Immature natural killer cell (primary cell): ENCODE results near the gene PLA2G6. TPM values are rescaled to one million over a fixed set of nuclear protein-coding genes. Genes with fewer than 3 reads are reported as not detected.
"Not testable (repeated sequence)": the region's sequence is repeated elsewhere in the genome, so short reads cannot be mapped to it uniquely, and the experiment has no call there.

Experiments used
- DNase-seq, 3 donors: peaks; one replicate each; pipeline ENCODE4 v3.0.0; 2022; ENCODE audit warnings: mixed read lengths in 1 of 3
- H3K27ac Mint-ChIP-seq, 6 donors: one replicate each; pipeline ENCODE4 v1.8.0; 2020; ENCODE audit warnings: mixed read lengths in 6 of 6, mild to moderate bottlenecking in 5 of 6, inconsistent platforms in 4 of 6, moderate library complexity in 3 of 6
- H3K27me3 Mint-ChIP-seq, 3 donors: one replicate each; pipeline ENCODE4 v1.8.0; 2020 to 2021; ENCODE audit warnings: low read depth in 3 of 3, mild to moderate bottlenecking in 3 of 3, mixed read lengths in 3 of 3, moderate library complexity in 3 of 3, inconsistent platforms in 1 of 3
- H3K36me3 Mint-ChIP-seq, 3 donors: one replicate each; pipeline ENCODE4 v1.8.0; 2020; ENCODE audit warnings: mixed read lengths in 3 of 3, inconsistent platforms in 2 of 3, mild to moderate bottlenecking in 2 of 3
- H3K4me1 Mint-ChIP-seq, 2 donors: one replicate each; pipeline ENCODE4 v1.8.0; 2020; ENCODE audit warnings: inconsistent platforms in 2 of 2, mild to moderate bottlenecking in 2 of 2, mixed read lengths in 2 of 2, moderate library complexity in 1 of 2
- H3K4me3 Mint-ChIP-seq, 5 donors: one replicate each; pipeline ENCODE4 v1.8.0; 2020; ENCODE audit warnings: mild to moderate bottlenecking in 5 of 5, mixed read lengths in 5 of 5, inconsistent platforms in 3 of 5, moderate library complexity in 3 of 5
- H3K9me3 Mint-ChIP-seq, 6 donors: one replicate each; pipeline ENCODE4 v1.8.0; 2020; ENCODE audit warnings: mild to moderate bottlenecking in 6 of 6, mixed read lengths in 6 of 6, inconsistent platforms in 4 of 6, moderate library complexity in 3 of 6
- polyA plus RNA-seq, 3 donors: library from polyadenylated mRNA; unstranded; fragments of 300-500 nt; fragmentation: Illumina TruSeq; gene quantifications; one replicate each; pipeline ENCODE4 v1.2.3, GENCODE V29; 2021

PLA2G6 gene
- polyA plus RNA-seq, 3 donors from 2014 or later: 3.3 to 11.4 (median 4.2) TPM

GRCh38 chr22:38125038-38125610 is 56.5 kb downstream of the PLA2G6 start:
- H3K9me3 Mint-ChIP-seq: no peaks in the 10 kb centered on the region
- H3K27ac Mint-ChIP-seq: no peak overlapping the region

GRCh38 chr22:38124236-38124974 is 57.2 kb downstream of the PLA2G6 start:
- Mint-ChIP-seq H3K4me3 (no peak overlapping the region), H3K27me3 (peaks cover 0 to 2% (median 0%) of the 10 kb centered on the region in 3 donors), H3K4me1 (peaks cover 0 to 3% of the 10 kb centered on the region in 2 donors), H3K27ac (peak overlapping the region in 3 of 6 donors; percentile 7 to 50 (median 21)), H3K9me3 (no peaks in the 10 kb centered on the region), H3K36me3 (peaks cover 0 to 17% (median 5%) of the 10 kb centered on the region in 3 donors)
- DNase-seq: no peak

More at GRCh38 chr22:38125038-38125610, 56.5 kb downstream of the PLA2G6 start:
- Mint-ChIP-seq H3K36me3 (peaks cover 0 to 14% (median 3%) of the 10 kb centered on the region in 3 donors), H3K4me1 (peaks cover 0 to 3% of the 10 kb centered on the region in 2 donors), H3K4me3 (no peak overlapping the region), H3K27me3 (peaks cover 0 to 2% (median 0%) of the 10 kb centered on the region in 3 donors)
- no peak for DNase-seq

GRCh38 chr22:38122616-38123015 is 59.0 kb downstream of the PLA2G6 start:
- peaks cover 6 to 25% (median 8%) of the 10 kb centered on the region in 3 donors for H3K36me3 Mint-ChIP-seq
- H3K4me3 Mint-ChIP-seq: no peak overlapping the region
- H3K27me3 Mint-ChIP-seq: peaks cover 0 to 2% (median 0%) of the 10 kb centered on the region in 3 donors
- peaks cover 0 to 3% of the 10 kb centered on the region in 2 donors for H3K4me1 Mint-ChIP-seq
- DNase-seq: no peak
- no peaks in the 10 kb centered on the region for H3K9me3 Mint-ChIP-seq
- H3K27ac Mint-ChIP-seq: no peak overlapping the region

- Mint-ChIP-seq H3K4me3 (no peak overlapping the region), H3K27me3 (peaks cover 0 to 2% (median 0%) of the 10 kb centered on the region in 3 donors), H3K9me3 (no peaks in the 10 kb centered on the region), H3K36me3 (peaks cover 6 to 17% (median 8%) of the 10 kb centered on the region in 3 donors), H3K4me1 (peaks cover 0 to 3% of the 10 kb centered on the region in 2 donors), H3K27ac (no peak overlapping the region)
- DNase-seq: no peak
Measured at GRCh38 chr22:38120359-38121110, 61.1 kb downstream of the PLA2G6 start.

- DNase-seq, H3K27ac Mint-ChIP-seq, H3K9me3 Mint-ChIP-seq, H3K4me1 Mint-ChIP-seq, H3K27me3 Mint-ChIP-seq, H3K4me3 Mint-ChIP-seq: not testable (repeated sequence)
- peaks cover 9 to 25% (median 10%) of the 10 kb centered on the region in 3 donors for H3K36me3 Mint-ChIP-seq
Measured at GRCh38 chr22:38118747-38119146, 62.9 kb downstream of the PLA2G6 start.

- no peak for DNase-seq
- H3K27me3 Mint-ChIP-seq: peaks cover 2 to 5% (median 2%) of the 10 kb centered on the region in 3 donors
- H3K36me3 Mint-ChIP-seq: peaks cover 9 to 25% (median 10%) of the 10 kb centered on the region in 3 donors
- H3K27ac Mint-ChIP-seq: peak overlapping the region in 3 of 6 donors; percentile 40 to 46 (median 45)
- peaks cover 6 to 13% of the 10 kb centered on the region in 2 donors for H3K4me1 Mint-ChIP-seq
- H3K4me3 Mint-ChIP-seq: no peak overlapping the region
- H3K9me3 Mint-ChIP-seq: no peaks in the 10 kb centered on the region
Measured at GRCh38 chr22:38118182-38118581, 63.4 kb downstream of the PLA2G6 start.

- not testable (repeated sequence) for DNase-seq, H3K9me3 Mint-ChIP-seq, H3K4me3 Mint-ChIP-seq, H3K27me3 Mint-ChIP-seq
- Mint-ChIP-seq H3K36me3 (peaks cover 9 to 28% (median 10%) of the 10 kb centered on the region in 3 donors), H3K4me1 (peaks cover 6 to 15% of the 10 kb centered on the region in 2 donors), H3K27ac (peak overlapping the region in 1 of 6 donors; percentile 40)
Measured at GRCh38 chr22:38117556-38117955, 64.1 kb downstream of the PLA2G6 start.

- DNase-seq: no peak
- H3K27ac Mint-ChIP-seq: no peak overlapping the region
- peaks cover 12 to 23% (median 14%) of the 10 kb centered on the region in 3 donors for H3K27me3 Mint-ChIP-seq
- peaks cover 6 to 15% of the 10 kb centered on the region in 2 donors for H3K4me1 Mint-ChIP-seq
- peaks cover 9 to 28% (median 10%) of the 10 kb centered on the region in 3 donors for H3K36me3 Mint-ChIP-seq
- no peak overlapping the region for H3K4me3 Mint-ChIP-seq
- H3K9me3 Mint-ChIP-seq: no peaks in the 10 kb centered on the region
Measured at GRCh38 chr22:38115423-38116205, 66.0 kb downstream of the PLA2G6 start.

- DNase-seq: peak; percentile 79 to 82 (median 81)
- peaks cover 6 to 15% of the 10 kb centered on the region in 2 donors for H3K4me1 Mint-ChIP-seq
- peak overlapping the region in 2 of 5 donors; percentile 37 to 62 for H3K4me3 Mint-ChIP-seq
- H3K27ac Mint-ChIP-seq: peak overlapping the region in 5 of 6 donors; percentile 68 to 95 (median 93)
- H3K9me3 Mint-ChIP-seq: peaks cover 0 to 1% (median 0%) of the 10 kb centered on the region in 6 donors
- H3K36me3 Mint-ChIP-seq: peaks cover 9 to 26% (median 10%) of the 10 kb centered on the region in 3 donors
- peaks cover 18 to 32% (median 23%) of the 10 kb centered on the region in 3 donors for H3K27me3 Mint-ChIP-seq
Measured at GRCh38 chr22:38114484-38115398, 66.9 kb downstream of the PLA2G6 start.

- H3K9me3 Mint-ChIP-seq: peaks cover 0 to 2% (median 0%) of the 10 kb centered on the region in 6 donors
- H3K27ac Mint-ChIP-seq: peak overlapping the region in 1 of 6 donors; percentile 72
- no peak overlapping the region for H3K4me3 Mint-ChIP-seq
- H3K4me1 Mint-ChIP-seq: peaks cover 12 to 20% of the 10 kb centered on the region in 2 donors
- H3K36me3 Mint-ChIP-seq: peaks cover 3 to 19% (median 4%) of the 10 kb centered on the region in 3 donors
- H3K27me3 Mint-ChIP-seq: peaks cover 33 to 52% (median 44%) of the 10 kb centered on the region in 3 donors
- DNase-seq: no peak
Measured at GRCh38 chr22:38112381-38112780, 69.2 kb downstream of the PLA2G6 start.

GRCh38 chr22:38111925-38112355 is 69.7 kb downstream of the PLA2G6 start:
- Mint-ChIP-seq H3K4me3 (no peak overlapping the region), H3K36me3 (peaks cover 3 to 19% (median 4%) of the 10 kb centered on the region in 3 donors), H3K9me3 (peaks cover 0 to 2% (median 0%) of the 10 kb centered on the region in 6 donors), H3K27ac (peak overlapping the region in 1 of 6 donors; percentile 49), H3K27me3 (peaks cover 34 to 52% (median 44%) of the 10 kb centered on the region in 3 donors), H3K4me1 (peaks cover 13 to 20% of the 10 kb centered on the region in 2 donors)
- no peak for DNase-seq
